ENCODE results near the gene LAMB1.

DNA sequence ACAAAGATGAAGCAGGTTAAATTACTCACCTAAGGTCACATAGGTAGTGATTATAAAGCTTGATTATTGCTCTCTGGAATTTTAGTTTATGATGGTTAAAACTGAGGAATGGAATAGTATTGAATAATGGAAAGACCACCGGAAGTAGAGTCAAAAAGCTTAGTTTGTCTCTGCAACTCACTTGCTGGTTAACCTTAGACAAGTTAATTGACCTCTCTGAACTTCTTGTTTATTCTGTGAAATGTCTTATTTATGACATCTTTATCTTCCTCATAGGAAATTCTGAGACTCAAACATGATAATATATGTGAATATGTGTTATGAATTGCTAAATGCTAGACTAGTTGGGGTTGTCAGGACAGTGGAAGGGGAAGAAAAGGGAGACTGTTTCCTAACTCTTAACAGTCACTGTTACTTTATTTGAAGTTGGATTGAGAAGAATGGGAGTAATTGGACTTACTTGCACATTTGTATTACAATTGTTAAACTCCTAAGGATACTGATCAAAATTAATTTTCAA, 102.4 kb downstream of the LAMB1 start:
- no peak for TF ChIP-seq POLR2A (IDR thresholded peaks at IDR 0.05; ENCODE audit: low read length)
- TF ChIP-seq GATA1 (IDR thresholded peaks at IDR 0.05; ENCODE audit: low read depth, low read length), result no peak

Data from erythroblast (primary cell).